Psoas muscle (tissue), 8 donors: ENCODE measurements around the gene ADORA1. TPM values are rescaled to one million over a fixed set of nuclear protein-coding genes. Genes with fewer than 3 reads are reported as not detected.

Source experiments
- ATAC-seq, 4 donors: fragments of 200-7000 bp; cut with Tn5 transposase; one replicate each; pipeline ENCODE4 v1.9.1; 2020; ENCODE audit warnings: moderate library complexity in 3 of 4, mild to moderate bottlenecking in 2 of 4
- DNase-seq, 2 donors: peaks; one replicate each; pipeline ENCODE4 v3.0.0-alpha.2; 2020
- H3K27ac ChIP-seq: fragments of 200-600 bp; one replicate; pipeline ENCODE4 v1.8.0; 2022
- H3K27me3 ChIP-seq, 3 donors: fragments of 200-600 bp in 1 of 3; one replicate each; pipeline versions ENCODE4 v1.6.1 to v1.8.0; 2013 to 2022; ENCODE audit warnings: low read length in 2 of 3, mild to moderate bottlenecking in 2 of 3, moderate library complexity in 1 of 3; ENCODE audit not compliant: insufficient read depth in 3 of 3
- H3K36me3 ChIP-seq, 2 donors: fragments of 200-600 bp in 1 of 2; one replicate each; pipeline versions ENCODE4 v1.6.1 to v1.8.0; 2013 to 2022; ENCODE audit warnings: low read depth in 1 of 2, mild to moderate bottlenecking in 1 of 2, moderate library complexity in 1 of 2; ENCODE audit not compliant: insufficient read depth in 1 of 2
- H3K4me1 ChIP-seq: fragments of 200-600 bp; one replicate; pipeline ENCODE4 v1.8.0; 2022
- H3K4me3 ChIP-seq: fragments of 200-600 bp; one replicate; pipeline ENCODE4 v1.8.0; 2022; ENCODE audit warnings: mild to moderate bottlenecking
- H3K9me3 ChIP-seq: fragments of 200-600 bp; one replicate; pipeline ENCODE4 v1.8.0; 2022
- CTCF ChIP-seq: fragments of 200-600 bp; IDR thresholded peaks from one replicate; pipeline ENCODE4 v1.8.0; 2022; ENCODE audit warnings: antibody characterized with exemption
- WGBS, 3 donors: extraction: QIAGEN DNeasy Blood & Tissue Kit; methylation state at CpG; one replicate each; pipeline versions ENCODE4 v1.1.6 to v1.1.7; 2013; 5-methylcytosine and 5-hydroxymethylcytosine counted together
- intact Hi-C, 2 donors: fragments of 100-400 bp; cut with DNase I; formaldehyde crosslinking; loops; one replicate each; pipeline versions ENCODE4 v1.11.0 to v1.14.2; 2022
- polyA plus RNA-seq, 3 donors: library from polyadenylated mRNA; stranded (reverse); fragments of 200-250 nt; gene quantifications; one replicate each; pipeline ENCODE4 v1.2.3, GENCODE V29; 2013
- total RNA-seq, 4 donors: library from RNA; stranded (reverse); fragmentation: NEBNext Ultra II Directional in 2 of 4; extraction: Animal tissue kit (Norgen Biotek cat#: 25700) in 2 of 4; gene quantifications; one replicate each; pipeline versions ENCODE4 v1.2.1 to v1.2.4, GENCODE V29; 2021 to 2023
- donor health status: healthy with polysubstance abuse.
- donor health status: DM: no; HTN: no; CAD: no; lungs with moderate emphysema.
- donor health status: Bipolar disorder and iron deficiency.
- donor health status: healthy.
- donor health status: DM: yes; HTN: yes; CAD: no.
- donor health status: DM: no; HTN: no; CAD: no.
- donor health status: DM: no; HTN: no; CAD: no.
- donor health status: DM: yes; HTN: yes; CAD: no.

Gene ADORA1
- total and polyA plus RNA-seq, 7 donors = 1.1 to 10.4 (median 1.8) TPM

GRCh38 chr1:203199816-203200571 is 72.5 kb downstream of the ADORA1 start:
- no peaks in the 10 kb centered on the region for H3K27me3 ChIP-seq
- peak overlapping the region; percentile 1 for H3K4me3 ChIP-seq
- no peak for TF ChIP-seq CTCF
- H3K4me1 ChIP-seq = peaks cover 45% of the 10 kb centered on the region
- ATAC-seq = peak; percentile 74 to 90 (median 79)
- DNase-seq = peak in 1 of 2 donors; percentile 53
- H3K36me3 ChIP-seq = no peaks in the 10 kb centered on the region
- intact Hi-C loops = loop anchor here in 1 of 2 donors (2.0 to 5.0 kb wide), 2 partner anchors 25 to 163 kb away; partner anchors contain the start of gene MYBPH
- WGBS, 3 donors = 29 to 48% (median 33%) methylated on average over 8 of the region's 8 CpGs
- H3K9me3 ChIP-seq = no peaks in the 10 kb centered on the region
- peak overlapping the region; percentile 83 for H3K27ac ChIP-seq

GRCh38 chr1:203200916-203201315 is 73.4 kb downstream of the ADORA1 start:
- TF ChIP-seq CTCF = no peak
- H3K27me3 ChIP-seq = no peaks in the 10 kb centered on the region
- 56 to 81% (median 66%) methylated on average over 1 of the region's 1 CpG for WGBS, 3 donors
- H3K36me3 ChIP-seq = no peaks in the 10 kb centered on the region
- no peak for DNase-seq
- ATAC-seq = no peak
- H3K4me3 ChIP-seq = no peak overlapping the region
- peak overlapping the region; percentile 83 for H3K27ac ChIP-seq
- intact Hi-C loops = loop anchor here in 1 of 2 donors (2.0 to 5.0 kb wide), 2 partner anchors 26 to 164 kb away; partner anchors contain the start of gene MYBPH
- H3K4me1 ChIP-seq = peaks cover 45% of the 10 kb centered on the region
- no peaks in the 10 kb centered on the region for H3K9me3 ChIP-seq

GRCh38 chr1:203201516-203202205 is 74.1 kb downstream of the ADORA1 start:
- WGBS, 3 donors = 71 to 77% (median 74%) methylated on average over 10 of the region's 10 CpGs
- Histone ChIP-seq H3K27me3 (no peaks in the 10 kb centered on the region), H3K4me1 (peaks cover 45% of the 10 kb centered on the region), H3K9me3 (no peaks in the 10 kb centered on the region), H3K36me3 (no peaks in the 10 kb centered on the region), H3K27ac (peak overlapping the region; percentile 83), H3K4me3 (no peak overlapping the region)
- intact Hi-C loops = loop anchor here in 1 of 2 donors (2.0 to 5.0 kb wide), 2 partner anchors 27 to 164 kb away; partner anchors contain the start of gene MYBPH
- DNase-seq = no peak
- peak; percentile 60 to 81 (median 64) for ATAC-seq
- no peak for TF ChIP-seq CTCF

- H3K9me3 ChIP-seq = no peaks in the 10 kb centered on the region
- no peak overlapping the region for H3K4me3 ChIP-seq
- ATAC-seq (peak; percentile 62 to 73 (median 68)), DNase-seq (peak; percentile 69 to 71)
- no peak for TF ChIP-seq CTCF
- no peaks in the 10 kb centered on the region for H3K27me3 ChIP-seq
- peak overlapping the region; percentile 83 for H3K27ac ChIP-seq
- H3K4me1 ChIP-seq = peaks cover 45% of the 10 kb centered on the region
- intact Hi-C loops = loop anchor here in 1 of 2 donors (5.0 kb wide), 1 partner anchor 165 kb away; no protein-coding TSS in a partner anchor
- WGBS, 3 donors = 87 to 90% (median 87%) methylated on average over 15 of the region's 15 CpGs
- H3K36me3 ChIP-seq = no peaks in the 10 kb centered on the region
Measured at GRCh38 chr1:203202431-203203245, 75.1 kb downstream of the ADORA1 start.
